ENCODE results near the gene DMRTB1.

DNA sequence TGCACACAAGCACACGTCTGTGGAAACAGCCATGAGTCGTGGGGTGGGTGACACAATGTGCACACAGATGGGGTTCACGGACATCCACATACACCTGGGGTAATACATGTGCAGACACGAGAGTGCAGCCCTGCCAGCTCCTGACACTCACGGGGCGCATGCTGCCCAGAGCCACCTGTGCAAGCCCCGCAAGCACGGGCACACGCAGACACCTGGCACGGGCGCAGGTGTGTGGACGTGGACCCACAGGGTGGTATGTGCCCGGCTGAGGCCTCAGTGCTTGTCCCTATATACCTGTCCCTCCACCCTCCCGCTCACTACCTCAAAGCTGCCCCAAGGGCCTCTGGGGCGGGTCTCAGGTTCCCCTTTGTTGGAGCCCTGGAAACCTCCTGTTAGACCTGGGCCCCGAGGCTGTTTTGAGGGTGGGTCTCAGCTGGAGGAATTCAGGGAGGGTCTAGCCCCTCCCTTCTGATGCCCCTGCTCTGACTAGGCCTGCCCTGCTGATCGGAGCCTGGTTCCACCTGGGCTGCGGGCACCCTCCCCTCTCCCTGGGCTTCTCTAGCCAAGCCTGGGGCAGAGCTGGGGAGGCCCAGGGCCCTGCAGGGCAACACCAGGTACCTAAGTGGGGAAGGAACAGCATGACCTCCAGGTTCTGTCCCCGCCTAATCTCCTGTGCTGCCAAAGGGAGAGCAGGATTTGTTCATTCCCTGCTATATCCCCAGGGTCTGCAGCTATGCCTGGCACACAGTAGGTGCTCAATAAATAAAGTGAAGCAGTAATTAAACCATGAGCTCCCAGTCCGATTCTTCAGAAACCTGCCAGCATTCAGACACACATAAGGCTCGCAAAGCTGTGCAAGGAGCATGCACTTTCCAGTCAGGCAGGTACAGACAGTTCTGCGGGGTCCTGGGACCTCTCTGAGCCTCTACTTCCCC, 49.1 kb downstream of the DMRTB1 start:
- TF ChIP-seq, protein P1, sequence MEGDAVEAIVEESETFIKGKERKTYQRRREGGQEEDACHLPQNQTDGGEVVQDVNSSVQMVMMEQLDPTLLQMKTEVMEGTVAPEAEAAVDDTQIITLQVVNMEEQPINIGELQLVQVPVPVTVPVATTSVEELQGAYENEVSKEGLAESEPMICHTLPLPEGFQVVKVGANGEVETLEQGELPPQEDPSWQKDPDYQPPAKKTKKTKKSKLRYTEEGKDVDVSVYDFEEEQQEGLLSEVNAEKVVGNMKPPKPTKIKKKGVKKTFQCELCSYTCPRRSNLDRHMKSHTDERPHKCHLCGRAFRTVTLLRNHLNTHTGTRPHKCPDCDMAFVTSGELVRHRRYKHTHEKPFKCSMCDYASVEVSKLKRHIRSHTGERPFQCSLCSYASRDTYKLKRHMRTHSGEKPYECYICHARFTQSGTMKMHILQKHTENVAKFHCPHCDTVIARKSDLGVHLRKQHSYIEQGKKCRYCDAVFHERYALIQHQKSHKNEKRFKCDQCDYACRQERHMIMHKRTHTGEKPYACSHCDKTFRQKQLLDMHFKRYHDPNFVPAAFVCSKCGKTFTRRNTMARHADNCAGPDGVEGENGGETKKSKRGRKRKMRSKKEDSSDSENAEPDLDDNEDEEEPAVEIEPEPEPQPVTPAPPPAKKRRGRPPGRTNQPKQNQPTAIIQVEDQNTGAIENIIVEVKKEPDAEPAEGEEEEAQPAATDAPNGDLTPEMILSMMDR (IDR thresholded peaks at IDR 0.05; ENCODE audit: low read depth, low read length), result no peak
- no peak for TF ChIP-seq EZH2phosphoT487 (IDR thresholded peaks at IDR 0.05; ENCODE audit: low read depth)
